ENCODE data around the gene HUS1B.

The HUS1B gene

GRCh38 chr6:635233-635632 is 21.7 kb downstream of the HUS1B start:
- TF ChIP-seq SPI1 (IDR thresholded peaks at IDR 0.05; ENCODE audit: low read depth, low read length) (no peak), POLR2AphosphoS5 (IDR thresholded peaks at IDR 0.05; ENCODE audit: low read depth, low read length) (no peak), PAX5 (IDR thresholded peaks at IDR 0.05; ENCODE audit: insufficient read depth, low read length, severe bottlenecking) (no peak)
- DNase-seq (ENCODE audit: insufficient read length, low spot score) (no peak), FAIRE-seq (no peak)

GRCh38 chr6:633611-634010 is 23.3 kb downstream of the HUS1B start:
- no peak for FAIRE-seq
- TF ChIP-seq PAX5 (IDR thresholded peaks at IDR 0.05; ENCODE audit: insufficient read depth, low read length, severe bottlenecking) = no peak
- DNase-seq (ENCODE audit: insufficient read length, low spot score) = no peak

- DNase-seq (ENCODE audit: insufficient read length, low spot score) = no peak
- TF ChIP-seq POLR2A (IDR thresholded peaks at IDR 0.05; ENCODE audit: low read depth, low read length) (no peak), POU2F2 (IDR thresholded peaks at IDR 0.05; ENCODE audit: low read depth, low read length) (no peak), PAX5 (IDR thresholded peaks at IDR 0.05; ENCODE audit: insufficient read depth, low read length, severe bottlenecking) (no peak), TAF1 (IDR thresholded peaks at IDR 0.05; ENCODE audit: low read depth, low read length) (no peak), POLR2AphosphoS5 (IDR thresholded peaks at IDR 0.05; ENCODE audit: low read depth, low read length) (no peak), SPI1 (IDR thresholded peaks at IDR 0.05; ENCODE audit: low read depth, low read length) (peak; percentile 38; the same call in 1 of the 2 replicates)
- peak; percentile 28 for FAIRE-seq
Measured at GRCh38 chr6:628766-629165, 28.1 kb downstream of the HUS1B start.

GRCh38 chr6:626236-626635 is 30.7 kb downstream of the HUS1B start:
- TF ChIP-seq SPI1 (IDR thresholded peaks at IDR 0.05; ENCODE audit: low read depth, low read length) (no peak), POLR2AphosphoS5 (IDR thresholded peaks at IDR 0.05; ENCODE audit: low read depth, low read length) (no peak), TAF1 (IDR thresholded peaks at IDR 0.05; ENCODE audit: low read depth, low read length) (no peak), PAX5 (IDR thresholded peaks at IDR 0.05; ENCODE audit: insufficient read depth, low read length, severe bottlenecking) (no peak), POLR2A (IDR thresholded peaks at IDR 0.05; ENCODE audit: low read depth, low read length) (no peak), POU2F2 (IDR thresholded peaks at IDR 0.05; ENCODE audit: low read depth, low read length) (no peak)
- FAIRE-seq (no peak), DNase-seq (ENCODE audit: insufficient read length, low spot score) (no peak)

GRCh38 chr6:624979-625378 is 31.9 kb downstream of the HUS1B start:
- peak; percentile 80 for FAIRE-seq
- peak; percentile 30 for DNase-seq (ENCODE audit: insufficient read length, low spot score)
- TF ChIP-seq POU2F2 (IDR thresholded peaks at IDR 0.05; ENCODE audit: low read depth, low read length) (peak; percentile 81; the same call in 1 of the 2 replicates), SPI1 (IDR thresholded peaks at IDR 0.05; ENCODE audit: low read depth, low read length) (no peak), POLR2AphosphoS5 (IDR thresholded peaks at IDR 0.05; ENCODE audit: low read depth, low read length) (no peak), POLR2A (IDR thresholded peaks at IDR 0.05; ENCODE audit: low read depth, low read length) (no peak), TAF1 (IDR thresholded peaks at IDR 0.05; ENCODE audit: low read depth, low read length) (no peak), PAX5 (IDR thresholded peaks at IDR 0.05; ENCODE audit: insufficient read depth, low read length, severe bottlenecking) (no peak)

GRCh38 chr6:622462-622861 is 34.4 kb downstream of the HUS1B start:
- TF ChIP-seq POLR2A (IDR thresholded peaks at IDR 0.05; ENCODE audit: low read depth, low read length) (no peak), TAF1 (IDR thresholded peaks at IDR 0.05; ENCODE audit: low read depth, low read length) (no peak), POLR2AphosphoS5 (IDR thresholded peaks at IDR 0.05; ENCODE audit: low read depth, low read length) (no peak), SPI1 (IDR thresholded peaks at IDR 0.05; ENCODE audit: low read depth, low read length) (no peak)
- DNase-seq (ENCODE audit: insufficient read length, low spot score) = no peak
- no peak for FAIRE-seq

- no peak for TF ChIP-seq POLR2AphosphoS5 (IDR thresholded peaks at IDR 0.05; ENCODE audit: low read depth, low read length)
- no peak for TF ChIP-seq POU2F2 (IDR thresholded peaks at IDR 0.05; ENCODE audit: low read depth, low read length)
- no peak for TF ChIP-seq POLR2A (IDR thresholded peaks at IDR 0.05; ENCODE audit: low read depth, low read length)
- TF ChIP-seq TAF1 (IDR thresholded peaks at IDR 0.05; ENCODE audit: low read depth, low read length) = no peak
- no peak for TF ChIP-seq SPI1 (IDR thresholded peaks at IDR 0.05; ENCODE audit: low read depth, low read length)
- TF ChIP-seq PAX5 (IDR thresholded peaks at IDR 0.05; ENCODE audit: insufficient read depth, low read length, severe bottlenecking) = no peak
- DNase-seq (ENCODE audit: insufficient read length, low spot score) (no peak), FAIRE-seq (no peak)
Measured at GRCh38 chr6:621931-622330, 35.0 kb downstream of the HUS1B start.

GRCh38 chr6:620950-621349 is 36.0 kb downstream of the HUS1B start:
- DNase-seq (ENCODE audit: insufficient read length, low spot score) = no peak
- no peak for FAIRE-seq
- TF ChIP-seq POLR2AphosphoS5 (IDR thresholded peaks at IDR 0.05; ENCODE audit: low read depth, low read length) = no peak
- TF ChIP-seq POLR2A (IDR thresholded peaks at IDR 0.05; ENCODE audit: low read depth, low read length) = no peak
- no peak for TF ChIP-seq PAX5 (IDR thresholded peaks at IDR 0.05; ENCODE audit: insufficient read depth, low read length, severe bottlenecking)
- TF ChIP-seq SPI1 (IDR thresholded peaks at IDR 0.05; ENCODE audit: low read depth, low read length) = no peak
- TF ChIP-seq POU2F2 (IDR thresholded peaks at IDR 0.05; ENCODE audit: low read depth, low read length) = no peak
- no peak for TF ChIP-seq TAF1 (IDR thresholded peaks at IDR 0.05; ENCODE audit: low read depth, low read length)

- FAIRE-seq (no peak), DNase-seq (ENCODE audit: insufficient read length, low spot score) (no peak)
- no peak for TF ChIP-seq PAX5 (IDR thresholded peaks at IDR 0.05; ENCODE audit: insufficient read depth, low read length, severe bottlenecking)
- no peak for TF ChIP-seq POLR2A (IDR thresholded peaks at IDR 0.05; ENCODE audit: low read depth, low read length)
- no peak for TF ChIP-seq POU2F2 (IDR thresholded peaks at IDR 0.05; ENCODE audit: low read depth, low read length)
- no peak for TF ChIP-seq SPI1 (IDR thresholded peaks at IDR 0.05; ENCODE audit: low read depth, low read length)
- no peak for TF ChIP-seq POLR2AphosphoS5 (IDR thresholded peaks at IDR 0.05; ENCODE audit: low read depth, low read length)
Measured at GRCh38 chr6:620166-620565, 36.7 kb downstream of the HUS1B start.

GRCh38 chr6:617456-618100 is 39.3 kb downstream of the HUS1B start:
- TF ChIP-seq POLR2A (IDR thresholded peaks at IDR 0.05; ENCODE audit: low read depth, low read length) = no peak
- TF ChIP-seq POLR2AphosphoS5 (IDR thresholded peaks at IDR 0.05; ENCODE audit: low read depth, low read length) = no peak
- no peak for TF ChIP-seq TAF1 (IDR thresholded peaks at IDR 0.05; ENCODE audit: low read depth, low read length)
- no peak for TF ChIP-seq SPI1 (IDR thresholded peaks at IDR 0.05; ENCODE audit: low read depth, low read length)
- DNase-seq (ENCODE audit: insufficient read length, low spot score) (no peak), FAIRE-seq (no peak)

All from GM12891 (cell line).